ENCODE results near the gene AP1S1. TPM values are rescaled to one million over a fixed set of nuclear protein-coding genes. Genes with fewer than 3 reads are reported as not detected.

AP1S1 gene
- total RNA-seq, 4 donors from 2014 or later: 28.2 to 44.4 (median 35.5) TPM

DNA sequence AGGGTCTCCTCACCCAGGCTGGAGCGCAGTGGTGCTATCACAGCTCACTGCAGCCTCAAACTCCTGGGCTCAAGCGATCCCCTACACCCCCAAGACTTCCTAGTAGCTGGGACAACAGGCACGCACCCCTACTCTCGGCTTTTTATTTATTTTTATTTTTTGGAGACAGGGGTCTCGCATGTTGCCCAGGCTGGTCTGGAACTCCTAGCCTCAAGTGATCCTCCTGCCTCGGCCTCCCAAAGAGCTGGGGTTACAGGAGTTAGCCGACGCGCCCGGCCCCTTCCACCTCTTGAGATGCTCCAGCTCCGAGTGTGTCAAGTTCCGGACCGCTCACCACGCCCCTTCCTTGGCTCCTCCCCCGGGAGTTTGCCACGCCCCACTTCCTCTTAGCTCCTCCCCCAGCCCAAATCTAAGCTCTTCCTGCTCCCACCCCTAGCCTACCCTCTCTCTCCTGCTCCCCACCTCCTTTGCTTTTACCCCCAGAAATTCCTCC, 19.5 kb downstream of the AP1S1 start:
- H3K9me3 ChIP-seq: no peaks in the 10 kb centered on the region
- no peaks in the 10 kb centered on the region for H3K36me3 ChIP-seq
- no peak for DNase-seq (ENCODE audit: extremely low spot score)
- peaks cover 37 to 52% (median 40%) of the 10 kb centered on the region in 4 donors for H3K4me1 ChIP-seq
- intact Hi-C loops (cut with DNase I): no loop called here
- 13% methylated on average over 16 of the region's 16 CpGs for WGBS
- H3K4me3 ChIP-seq: peak overlapping the region in 2 of 4 donors; percentile 7 to 16
- no peak overlapping the region for H3K27ac ChIP-seq (replicated peaks in 1 of 4)
- TF ChIP-seq POLR2AphosphoS5 (IDR thresholded peaks at IDR 0.05) (no peak), EP300 (IDR thresholded peaks at IDR 0.05) (no peak), POLR2A (IDR thresholded peaks at IDR 0.05; ENCODE audit: low read depth) (no peak)
- TF ChIP-seq, protein P1, sequence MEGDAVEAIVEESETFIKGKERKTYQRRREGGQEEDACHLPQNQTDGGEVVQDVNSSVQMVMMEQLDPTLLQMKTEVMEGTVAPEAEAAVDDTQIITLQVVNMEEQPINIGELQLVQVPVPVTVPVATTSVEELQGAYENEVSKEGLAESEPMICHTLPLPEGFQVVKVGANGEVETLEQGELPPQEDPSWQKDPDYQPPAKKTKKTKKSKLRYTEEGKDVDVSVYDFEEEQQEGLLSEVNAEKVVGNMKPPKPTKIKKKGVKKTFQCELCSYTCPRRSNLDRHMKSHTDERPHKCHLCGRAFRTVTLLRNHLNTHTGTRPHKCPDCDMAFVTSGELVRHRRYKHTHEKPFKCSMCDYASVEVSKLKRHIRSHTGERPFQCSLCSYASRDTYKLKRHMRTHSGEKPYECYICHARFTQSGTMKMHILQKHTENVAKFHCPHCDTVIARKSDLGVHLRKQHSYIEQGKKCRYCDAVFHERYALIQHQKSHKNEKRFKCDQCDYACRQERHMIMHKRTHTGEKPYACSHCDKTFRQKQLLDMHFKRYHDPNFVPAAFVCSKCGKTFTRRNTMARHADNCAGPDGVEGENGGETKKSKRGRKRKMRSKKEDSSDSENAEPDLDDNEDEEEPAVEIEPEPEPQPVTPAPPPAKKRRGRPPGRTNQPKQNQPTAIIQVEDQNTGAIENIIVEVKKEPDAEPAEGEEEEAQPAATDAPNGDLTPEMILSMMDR (IDR thresholded peaks at IDR 0.05): no peak
- peaks cover 16 to 100% (median 91%) of the 10 kb centered on the region in 4 donors for H3K27me3 ChIP-seq

DNA sequence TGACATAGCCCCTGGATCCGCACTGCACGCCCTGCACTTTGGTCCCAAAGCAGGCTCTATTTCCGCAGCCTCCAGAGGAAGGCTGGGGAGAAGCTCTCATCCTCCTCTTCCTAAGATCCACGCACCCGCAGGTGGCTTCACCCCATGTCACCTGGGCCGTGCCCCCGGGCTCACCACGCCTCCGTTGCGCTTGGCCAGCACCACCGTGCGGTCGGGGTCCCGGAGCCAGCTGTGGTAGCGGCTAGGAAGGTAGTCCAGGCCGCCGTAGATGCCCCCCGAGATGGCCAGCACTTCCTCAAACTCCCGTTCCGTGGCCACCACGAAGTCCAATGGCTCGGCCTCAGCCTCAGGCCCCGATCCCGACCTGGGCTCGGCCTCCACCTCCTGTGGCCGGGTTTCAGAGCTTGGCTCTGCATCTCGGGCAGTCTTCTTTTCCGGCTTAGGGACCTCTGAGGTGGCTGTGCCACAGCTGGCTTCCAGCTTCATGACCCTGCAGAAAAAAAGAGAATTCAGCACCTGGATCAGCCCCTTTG, 20.1 kb downstream of the AP1S1 start:
- H3K4me3 ChIP-seq: no peak overlapping the region
- H3K9me3 ChIP-seq: no peaks in the 10 kb centered on the region
- no peak for DNase-seq (ENCODE audit: extremely low spot score)
- intact Hi-C loops (cut with DNase I): no loop called here
- peaks cover 36 to 53% (median 44%) of the 10 kb centered on the region in 4 donors for H3K4me1 ChIP-seq
- WGBS: 5% methylated on average over 26 of the region's 28 CpGs
- no peaks in the 10 kb centered on the region for H3K36me3 ChIP-seq
- H3K27ac ChIP-seq (replicated peaks in 1 of 4): no peak overlapping the region
- TF ChIP-seq POLR2AphosphoS5 (IDR thresholded peaks at IDR 0.05) (no peak), EP300 (IDR thresholded peaks at IDR 0.05) (no peak), POLR2A (IDR thresholded peaks at IDR 0.05; ENCODE audit: low read depth) (no peak)
- TF ChIP-seq, protein P1 (IDR thresholded peaks at IDR 0.05): no peak
- peaks cover 14 to 100% (median 91%) of the 10 kb centered on the region in 4 donors for H3K27me3 ChIP-seq

DNA sequence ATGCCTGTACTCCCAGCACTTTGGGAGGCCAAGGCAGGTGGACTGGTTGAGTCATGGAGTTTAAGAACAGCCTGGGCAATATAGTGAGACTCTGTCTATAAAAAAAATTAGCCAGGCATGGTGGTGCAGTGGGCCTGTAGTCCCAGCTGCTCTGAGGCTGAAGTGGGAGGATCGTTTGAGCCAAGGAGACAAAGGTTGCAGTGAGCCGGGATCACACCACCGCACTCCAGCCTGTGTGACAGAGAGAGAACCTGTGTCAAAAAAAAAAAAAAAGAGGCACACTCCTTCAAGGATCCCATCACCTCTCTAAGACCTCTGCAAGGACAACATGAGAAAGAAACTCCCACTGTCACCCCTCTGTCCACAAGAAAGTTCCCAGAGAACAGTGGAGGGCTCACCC, 21.4 kb downstream of the AP1S1 start:
- no peak overlapping the region for H3K27ac ChIP-seq (replicated peaks in 1 of 4)
- no peaks in the 10 kb centered on the region for H3K36me3 ChIP-seq
- H3K4me3 ChIP-seq: no peak overlapping the region
- no peak for TF ChIP-seq EP300 (IDR thresholded peaks at IDR 0.05)
- no peak for TF ChIP-seq POLR2A (IDR thresholded peaks at IDR 0.05; ENCODE audit: low read depth)
- TF ChIP-seq POLR2AphosphoS5 (IDR thresholded peaks at IDR 0.05): no peak
- TF ChIP-seq, protein P1 (IDR thresholded peaks at IDR 0.05): no peak
- DNase-seq (ENCODE audit: extremely low spot score): no peak
- intact Hi-C loops (cut with DNase I): no loop called here
- 33% methylated on average over 3 of the region's 3 CpGs for WGBS
- peaks cover 35 to 54% (median 46%) of the 10 kb centered on the region in 4 donors for H3K4me1 ChIP-seq
- H3K27me3 ChIP-seq: peaks cover 24 to 100% (median 91%) of the 10 kb centered on the region in 4 donors
- no peaks in the 10 kb centered on the region for H3K9me3 ChIP-seq

DNA sequence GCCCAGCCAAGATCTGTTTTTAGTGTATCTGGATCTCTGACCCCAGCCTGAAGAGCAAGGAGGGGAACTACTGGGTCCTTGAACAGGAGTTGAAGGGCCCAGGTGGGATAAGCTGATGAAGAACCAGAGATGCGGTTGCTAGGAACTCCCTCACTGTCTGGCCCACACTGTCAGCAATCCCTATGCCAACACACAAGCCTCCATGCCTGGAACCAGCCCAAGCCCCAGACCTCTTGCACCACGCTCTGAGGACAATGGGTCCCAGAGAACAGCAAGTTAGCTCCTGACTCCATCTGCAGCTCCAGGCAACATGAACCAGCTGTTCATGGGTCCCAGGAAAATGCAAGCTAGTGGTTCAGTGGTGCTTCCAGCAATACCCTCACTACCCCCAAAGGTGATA, 23.4 kb downstream of the AP1S1 start:
- TF ChIP-seq, protein P1 (IDR thresholded peaks at IDR 0.05): no peak
- TF ChIP-seq POLR2AphosphoS5 (IDR thresholded peaks at IDR 0.05): no peak
- TF ChIP-seq EP300 (IDR thresholded peaks at IDR 0.05): no peak
- TF ChIP-seq POLR2A (IDR thresholded peaks at IDR 0.05; ENCODE audit: low read depth): no peak
- DNase-seq (ENCODE audit: extremely low spot score): no peak
- Histone ChIP-seq H3K4me3 (no peak overlapping the region), H3K9me3 (no peaks in the 10 kb centered on the region), H3K4me1 (peaks cover 25 to 40% (median 35%) of the 10 kb centered on the region in 4 donors), H3K27me3 (peaks cover 19 to 100% (median 82%) of the 10 kb centered on the region in 4 donors), H3K27ac (replicated peaks in 1 of 4) (no peak overlapping the region), H3K36me3 (no peaks in the 10 kb centered on the region)
- 79% methylated on average over 2 of the region's 2 CpGs for WGBS
- intact Hi-C loops (cut with DNase I): no loop called here

Data from esophagus muscularis mucosa (tissue), 4 donors.